Retinal pigment epithelial cell (primary cell): ENCODE data around the gene CIB4.

Experiments
- DNase-seq: peaks from one replicate; pipeline ENCODE4 v3.0.0-alpha.2; 2010; ENCODE audit warnings: low read depth
- H3K4me3 ChIP-seq: 2 replicates; pipeline ENCODE4 v1.5.1; 2011; ENCODE audit warnings: mild to moderate bottlenecking, low read length, control low read depth, moderate library complexity
- CTCF ChIP-seq: conservative IDR thresholded peaks from 2 replicates; pipeline ENCODE4 v1.5.1; 2011; ENCODE audit warnings: low read depth, low read length, control low read depth, inconsistent platforms

The CIB4 gene

GRCh38 chr2:26623541-26624495, 17.3 kb downstream of the CIB4 start:
- no peak overlapping the region for H3K4me3 ChIP-seq
- TF ChIP-seq CTCF = no peak
- no peak for DNase-seq

- DNase-seq = no peak
Measured at GRCh38 chr2:26621469-26622199, 19.5 kb downstream of the CIB4 start.

GRCh38 chr2:26620031-26620605, 21.0 kb downstream of the CIB4 start:
- TF ChIP-seq CTCF = no peak
- no peak overlapping the region for H3K4me3 ChIP-seq
- no peak for DNase-seq

More at GRCh38 chr2:26621469-26622199, 19.5 kb downstream of the CIB4 start:
- no peak for TF ChIP-seq CTCF
- H3K4me3 ChIP-seq = no peak overlapping the region

GRCh38 chr2:26619521-26619951, 21.6 kb downstream of the CIB4 start:
- H3K4me3 ChIP-seq = no peak overlapping the region
- DNase-seq = no peak
- TF ChIP-seq CTCF = no peak

- no peak overlapping the region for H3K4me3 ChIP-seq
- no peak for TF ChIP-seq CTCF
- DNase-seq = no peak
Measured at GRCh38 chr2:26619096-26619495, 22.1 kb downstream of the CIB4 start.

GRCh38 chr2:26618611-26619010, 22.6 kb downstream of the CIB4 start:
- no peak for TF ChIP-seq CTCF
- no peak overlapping the region for H3K4me3 ChIP-seq
- DNase-seq = no peak
